HG02970 (cell line): ENCODE measurements around the gene NOS1AP.

ENCODE experiments used
- ATAC-seq: cut with Tn5 transposase; IDR thresholded peaks from one replicate; pipeline ENCODE4 v1.9.1; 2021; ENCODE audit warnings: mild to moderate bottlenecking, moderate library complexity, moderate number of reproducible peaks; ENCODE audit not compliant: unreplicated experiment, low FRiP score

Gene NOS1AP

DNA sequence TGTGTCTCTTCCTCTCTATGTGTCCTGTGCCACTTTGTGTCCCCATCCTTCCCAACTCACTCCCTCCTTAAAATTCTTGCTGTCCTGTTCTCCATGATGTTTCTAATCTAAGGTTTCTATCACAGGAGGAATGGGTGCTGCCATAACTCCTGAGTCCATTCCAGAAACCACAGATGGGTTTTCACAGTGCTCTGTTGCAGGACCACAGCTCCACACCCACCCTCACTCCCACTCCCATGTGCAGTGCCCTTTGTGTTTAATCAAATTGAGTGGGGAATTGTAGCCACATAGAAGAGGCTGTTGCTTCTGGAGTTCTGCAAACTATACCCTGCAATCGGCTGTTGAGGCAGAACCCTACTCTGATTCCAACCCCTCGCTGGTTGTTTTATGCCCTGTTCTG, 165.1 kb downstream of the NOS1AP start:
- ATAC-seq: no peak

DNA sequence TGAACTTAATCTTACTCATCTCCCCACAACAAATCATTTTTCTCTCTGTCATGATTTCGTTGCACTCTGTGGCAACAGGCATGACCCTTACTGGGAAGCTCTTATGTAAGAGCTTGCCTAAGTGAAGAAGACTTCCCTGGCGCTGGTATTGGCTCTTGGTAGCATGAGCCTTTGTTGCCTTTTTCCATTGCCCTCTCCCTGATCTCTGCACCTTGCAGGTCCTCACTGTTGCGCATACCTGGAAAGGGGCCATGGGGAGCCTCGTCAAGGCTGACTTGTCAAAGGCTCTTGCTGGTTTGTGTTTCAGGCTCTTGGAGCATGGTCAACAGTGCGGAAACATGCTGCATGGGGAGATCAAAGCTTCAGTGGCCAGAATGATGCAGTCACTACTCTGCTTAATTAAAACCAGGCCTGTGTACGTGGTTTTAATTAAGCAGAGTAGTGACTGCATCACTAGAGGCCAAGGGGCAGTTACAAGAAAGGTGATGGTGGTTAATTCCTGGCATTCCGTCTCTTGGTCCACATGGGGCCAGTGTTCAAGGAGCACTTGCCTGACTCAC, 165.8 kb downstream of the NOS1AP start:
- no peak for ATAC-seq

DNA sequence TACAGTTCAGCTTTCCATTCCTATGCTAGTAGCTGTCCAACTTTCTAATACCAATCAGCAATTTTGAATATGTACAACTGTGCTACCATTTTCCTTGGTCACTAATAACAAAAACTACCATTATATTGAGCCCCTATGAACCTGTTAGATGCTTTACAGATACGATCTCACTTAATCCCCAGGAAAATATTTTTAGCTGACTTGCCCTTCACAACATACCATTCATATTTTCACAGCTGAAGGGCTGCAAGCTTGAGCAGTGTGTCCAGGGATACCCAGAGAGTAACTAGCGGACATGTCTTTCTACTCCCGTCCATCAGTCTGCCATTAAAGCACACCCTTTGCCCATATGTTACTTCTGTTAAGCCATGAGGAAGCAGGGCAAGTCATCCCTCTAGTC, 166.7 kb downstream of the NOS1AP start:
- no peak for ATAC-seq

DNA sequence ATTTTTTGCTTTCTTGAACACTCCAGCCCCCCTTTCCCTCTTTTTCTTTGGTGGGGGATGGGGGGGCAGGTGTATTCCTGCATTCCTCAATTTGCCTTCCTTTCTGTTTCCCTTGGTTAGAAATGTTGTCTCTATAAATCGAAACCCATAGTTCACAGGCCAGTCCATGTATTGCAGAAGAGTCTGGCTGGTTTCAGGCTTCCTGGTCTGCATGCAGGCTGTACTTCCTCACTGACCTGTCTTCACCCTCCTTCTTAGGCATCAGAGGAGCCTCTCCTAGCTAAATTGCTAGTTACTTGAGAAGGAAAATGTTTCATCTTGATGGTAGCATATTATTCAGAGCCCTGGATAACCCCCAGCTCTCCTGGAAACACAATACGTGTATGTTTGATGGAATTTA, 167.1 kb downstream of the NOS1AP start:
- ATAC-seq: no peak

DNA sequence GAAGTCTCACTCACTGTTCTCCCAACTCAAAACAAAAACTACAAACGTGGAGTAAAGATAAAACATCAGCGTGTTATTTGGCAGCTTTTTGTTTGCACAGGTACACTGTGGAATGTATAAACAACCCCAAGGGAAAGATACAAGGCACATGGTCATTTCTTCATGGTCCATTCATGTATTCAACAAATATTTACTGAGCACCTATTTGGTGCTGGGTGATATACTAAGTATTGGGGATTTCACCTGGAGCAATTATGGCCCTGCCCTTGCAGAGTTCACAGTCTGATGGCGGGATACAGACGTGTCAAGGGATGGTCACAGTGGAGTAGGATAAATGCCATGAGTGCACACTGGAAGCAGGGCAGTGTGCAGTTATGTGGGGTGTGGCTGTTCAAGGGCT, 171.1 kb downstream of the NOS1AP start:
- ATAC-seq: no peak

DNA sequence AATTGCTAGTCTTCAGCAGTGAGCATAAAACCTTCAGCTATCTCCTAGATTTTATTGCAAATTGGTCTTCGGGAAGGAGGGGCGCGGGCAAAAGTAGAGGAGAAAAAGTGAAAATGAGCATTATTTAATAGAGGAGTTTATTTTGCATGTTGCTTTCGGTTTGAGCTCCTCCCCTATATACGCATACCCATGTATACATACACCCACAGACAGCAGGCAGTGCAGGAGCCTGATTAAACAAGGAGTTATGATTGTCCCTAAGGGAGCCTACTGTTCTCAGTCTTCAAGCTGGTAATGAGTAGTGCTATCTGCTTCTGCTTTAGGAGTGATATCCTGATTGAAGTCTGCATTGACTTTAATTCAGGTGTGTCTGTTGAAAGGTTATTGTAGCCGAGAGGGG, 173.3 kb downstream of the NOS1AP start:
- no peak for ATAC-seq

DNA sequence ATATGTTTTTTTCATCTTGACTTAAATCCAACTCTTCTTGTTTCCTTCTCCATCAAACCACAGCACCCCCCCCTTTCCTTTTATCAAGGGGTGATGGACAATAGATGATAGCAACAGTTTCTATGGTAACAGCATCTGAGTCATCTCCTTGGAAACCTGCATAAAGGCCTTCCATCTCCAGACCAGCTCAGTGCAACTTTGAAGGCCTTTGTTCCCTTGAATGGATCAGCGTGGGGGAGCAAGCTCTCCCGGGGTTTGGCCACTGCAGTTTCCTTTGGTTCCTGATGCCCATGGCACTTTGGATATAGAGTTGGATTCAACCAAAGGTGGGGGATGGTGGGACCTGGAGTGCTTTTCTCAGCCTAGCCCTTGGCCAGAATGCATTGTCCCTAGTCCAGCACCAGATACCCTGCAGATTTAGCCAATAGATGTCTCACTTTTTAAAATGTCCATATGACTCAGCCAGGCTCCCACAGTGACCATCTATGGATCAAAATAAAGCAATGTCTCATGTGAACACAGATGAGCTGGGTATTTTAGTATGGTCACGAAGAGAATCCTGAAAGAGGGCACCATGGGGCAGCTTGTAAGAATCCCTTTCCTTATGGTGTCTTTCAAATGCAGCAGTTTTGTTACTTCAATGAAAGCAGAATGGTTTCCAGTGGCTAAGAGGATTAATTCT, 179.5 kb downstream of the NOS1AP start:
- ATAC-seq: no peak

DNA sequence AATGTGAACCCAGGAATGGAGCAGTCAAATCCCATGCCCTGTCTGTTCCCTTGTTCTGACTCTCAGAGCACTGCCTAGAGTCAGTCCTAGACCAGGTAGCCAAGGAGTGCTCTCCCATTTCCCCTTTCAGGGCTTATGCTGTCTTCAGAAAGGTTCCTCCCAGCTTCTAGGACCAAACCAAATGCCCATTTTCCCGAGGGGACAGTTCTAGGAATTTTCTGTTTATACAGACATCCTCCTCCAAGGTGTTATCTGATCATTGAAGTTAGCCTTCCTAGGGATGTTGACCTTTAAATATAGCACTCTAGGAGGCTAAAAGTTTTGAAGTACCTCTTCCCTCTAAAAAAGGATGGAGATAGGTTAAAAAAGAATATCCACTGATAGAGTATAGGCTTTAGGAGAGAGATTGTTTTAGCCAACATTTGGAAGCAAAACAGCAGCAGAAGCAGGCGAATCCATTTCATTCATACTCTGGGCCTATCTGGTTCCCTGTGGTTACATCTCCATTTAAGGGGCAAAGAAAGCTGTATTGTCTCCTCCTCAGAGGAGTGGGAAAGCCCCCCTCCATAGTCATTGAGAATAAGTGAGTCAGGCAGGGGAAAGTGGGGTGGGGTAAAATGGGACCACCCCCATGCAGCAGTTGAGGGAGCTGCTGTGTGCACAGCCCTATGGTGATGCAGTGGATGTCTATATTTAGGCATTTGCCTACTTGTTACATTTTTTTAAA, 180.7 kb downstream of the NOS1AP start:
- no peak for ATAC-seq

DNA sequence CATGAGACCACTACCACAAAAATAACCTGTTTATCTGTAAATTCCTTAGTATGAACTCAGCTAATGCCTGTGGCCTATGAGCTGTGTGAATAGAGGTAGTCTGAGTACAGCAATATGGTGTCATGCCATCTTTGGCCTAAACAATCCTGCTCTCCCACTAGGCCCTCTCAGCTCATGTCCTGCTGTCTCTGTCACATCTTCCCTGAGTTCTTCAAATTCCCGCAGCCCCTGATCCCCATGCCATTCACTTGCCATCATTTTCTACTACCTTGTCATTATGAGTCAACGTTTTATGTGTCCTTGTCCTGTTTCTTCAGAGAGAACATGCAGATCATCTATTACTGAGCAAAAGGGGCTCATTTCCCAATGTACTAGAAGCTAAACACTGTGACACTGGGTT, 181.6 kb downstream of the NOS1AP start:
- ATAC-seq: no peak

DNA sequence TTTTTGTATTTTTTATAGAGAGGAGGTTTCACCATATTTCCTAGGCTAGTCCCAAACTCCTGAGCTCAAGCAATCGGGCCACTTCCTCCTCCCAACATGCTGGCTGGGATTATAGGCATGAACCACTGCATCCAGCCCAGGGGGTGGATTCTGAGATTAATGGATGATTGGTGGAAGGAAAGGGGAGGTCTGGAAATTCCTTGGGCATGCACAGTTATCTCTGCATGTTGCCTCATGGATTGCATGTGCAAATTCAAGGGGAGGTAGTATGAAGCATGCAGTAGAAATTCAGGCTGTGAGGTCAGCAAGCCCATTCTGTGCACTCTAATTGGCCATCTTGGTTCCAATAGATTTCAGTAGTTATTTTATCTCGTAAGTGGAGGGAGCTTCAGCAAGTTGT, 182.7 kb downstream of the NOS1AP start:
- ATAC-seq: no peak

DNA sequence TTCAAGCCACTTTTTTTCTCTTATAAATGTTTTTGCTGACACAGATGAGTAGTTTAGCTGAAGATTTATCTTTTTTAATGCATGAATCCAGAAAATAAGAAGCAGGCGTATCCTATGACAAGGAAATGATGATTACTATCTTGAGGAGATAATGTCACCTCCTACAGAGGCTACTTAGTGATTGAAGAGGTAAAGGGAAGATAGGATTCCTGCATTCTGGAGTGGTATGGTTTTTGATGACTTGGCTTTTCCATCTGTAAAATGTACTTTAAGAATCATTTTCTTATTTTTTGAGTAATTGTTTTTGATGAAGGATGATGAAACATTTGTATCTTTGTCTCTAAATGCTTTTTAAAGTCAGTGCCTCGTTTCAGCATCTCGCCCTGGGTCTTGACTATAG, 184.3 kb downstream of the NOS1AP start:
- ATAC-seq: no peak

DNA sequence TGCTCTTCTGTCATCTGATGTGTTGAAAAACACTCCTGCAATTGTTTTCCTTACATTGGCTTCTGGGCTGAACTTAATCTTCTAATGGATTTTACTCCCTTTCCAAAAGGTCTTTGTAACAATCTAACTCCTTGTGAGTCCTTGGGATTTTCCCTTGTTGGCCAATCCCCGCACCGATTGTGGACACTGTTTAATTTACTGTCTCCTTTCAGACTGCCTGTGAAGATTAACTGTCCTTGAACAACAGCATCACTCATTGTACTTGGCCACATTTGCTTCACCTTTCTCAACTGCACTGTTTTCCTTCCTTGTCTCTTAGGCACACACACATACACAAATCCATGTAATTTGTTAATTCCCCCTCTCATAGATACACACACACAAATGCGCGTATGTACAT, 186.8 kb downstream of the NOS1AP start:
- no peak for ATAC-seq

DNA sequence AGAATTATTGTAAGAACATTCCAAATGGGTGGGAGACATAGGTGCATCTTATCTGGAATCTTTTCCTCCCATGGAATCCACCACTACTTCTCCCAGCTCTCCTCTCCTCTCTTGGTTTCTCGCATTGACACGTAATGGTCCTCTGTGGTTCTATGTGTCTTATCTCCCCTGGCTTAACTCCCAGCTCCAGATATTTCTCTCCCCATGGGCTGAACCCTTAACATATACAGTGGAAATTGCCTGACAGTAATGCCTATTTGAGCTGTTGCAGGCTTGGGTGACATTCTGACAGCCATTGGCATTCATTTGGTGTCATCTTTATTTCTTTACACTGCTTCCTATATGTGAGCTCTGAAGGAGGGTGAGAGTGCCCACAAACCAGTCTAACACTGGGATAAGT, 188.9 kb downstream of the NOS1AP start:
- no peak for ATAC-seq

DNA sequence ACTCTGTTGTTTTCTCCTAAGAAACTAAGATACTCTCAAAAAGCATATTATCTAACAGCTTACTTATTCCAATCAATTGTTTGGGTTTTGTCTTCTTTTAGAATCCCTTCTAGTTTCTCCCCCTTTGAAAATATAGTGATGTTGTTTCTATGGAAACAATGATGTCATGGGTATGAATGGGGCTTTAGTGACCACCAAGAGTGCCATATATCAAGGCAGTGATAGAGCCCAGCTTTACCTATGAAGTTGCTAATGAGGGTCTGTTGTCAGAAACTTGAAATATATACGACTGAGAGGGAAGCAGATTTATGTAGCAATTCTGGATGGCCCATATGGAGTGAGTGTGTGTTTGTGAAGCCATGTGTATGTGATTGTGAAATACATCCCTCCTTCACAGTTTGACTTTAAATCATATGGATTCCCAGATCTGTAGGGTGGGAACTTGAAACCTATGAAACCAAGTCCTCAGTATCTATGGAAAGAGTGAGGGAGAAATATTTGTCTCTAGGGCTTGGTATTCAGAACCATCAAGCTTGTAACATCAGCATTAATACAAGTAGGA, 190.5 kb downstream of the NOS1AP start:
- ATAC-seq: no peak

DNA sequence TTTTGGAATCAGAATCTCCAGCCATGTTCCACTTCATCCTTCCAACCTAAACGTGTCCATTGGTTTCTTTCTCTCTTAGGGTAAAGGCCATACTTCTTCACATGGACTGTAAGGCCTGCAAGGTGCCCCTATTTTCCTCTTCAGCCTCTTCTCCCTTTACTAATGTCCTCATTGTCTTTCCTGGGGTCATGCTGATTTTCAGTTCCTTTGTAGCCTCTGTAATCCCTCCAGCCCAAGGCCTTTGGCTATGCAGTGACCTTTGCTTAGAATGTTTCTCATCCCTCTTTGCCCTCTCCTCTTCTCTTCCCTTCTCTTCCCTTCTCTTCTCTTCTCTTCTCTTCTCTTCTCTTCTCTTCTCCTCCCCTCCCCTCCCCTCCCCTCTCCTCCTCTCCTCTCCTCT, 194.6 kb downstream of the NOS1AP start:
- no peak for ATAC-seq

DNA sequence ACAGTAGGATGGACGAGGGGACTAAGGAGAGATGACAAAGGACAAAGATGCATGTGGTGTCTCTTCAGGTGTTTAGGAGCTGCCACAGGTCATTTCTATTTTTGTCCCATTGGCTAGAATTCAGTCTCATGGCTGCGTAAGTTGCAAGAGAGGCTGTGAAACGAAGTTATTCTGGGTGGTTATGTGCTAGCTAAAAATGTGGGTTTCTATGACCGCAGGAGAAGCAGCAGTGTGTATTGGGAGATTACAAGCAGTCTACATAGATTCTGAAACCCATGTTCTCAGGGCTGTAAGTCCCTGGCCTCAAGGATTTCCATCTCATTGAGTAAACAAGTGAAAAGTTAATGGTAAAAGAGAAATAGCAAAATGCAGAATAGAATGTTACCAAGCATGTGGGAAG, 196.5 kb downstream of the NOS1AP start:
- ATAC-seq: no peak

DNA sequence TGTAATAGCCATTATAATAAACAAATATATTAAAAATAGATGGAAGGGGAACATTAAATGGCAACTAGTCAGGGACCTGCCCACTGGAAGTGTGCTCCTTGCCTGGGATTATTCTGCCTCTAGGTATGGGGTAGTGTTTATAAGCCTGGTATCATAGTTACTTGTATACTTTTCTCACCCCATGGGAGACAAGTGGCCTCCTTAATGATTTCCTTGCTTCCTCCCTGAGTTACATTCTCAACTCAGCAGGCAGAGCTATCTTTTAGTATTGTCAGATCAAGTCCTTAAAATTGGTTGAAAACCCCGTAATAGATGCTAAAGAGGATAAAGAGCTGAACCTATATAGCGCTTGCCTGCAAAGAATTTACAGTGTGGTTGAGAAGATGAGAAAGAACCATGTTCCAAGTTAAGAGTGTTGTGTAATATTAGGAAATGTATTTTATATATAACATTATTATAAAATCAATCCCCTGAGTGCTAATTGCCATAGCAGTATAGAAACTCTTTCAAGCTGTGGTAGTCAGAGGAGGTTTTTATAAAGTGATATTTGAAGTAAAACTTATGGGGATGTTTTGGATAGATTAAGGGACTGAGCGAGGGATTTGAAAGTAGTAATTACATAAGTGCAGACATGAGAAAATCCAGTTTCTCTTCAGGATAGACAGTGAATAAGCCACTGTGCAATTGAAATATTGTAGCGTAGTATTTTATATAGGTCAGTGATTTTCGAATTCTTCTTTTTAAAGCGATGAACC, 200.7 kb downstream of the NOS1AP start:
- ATAC-seq: no peak

DNA sequence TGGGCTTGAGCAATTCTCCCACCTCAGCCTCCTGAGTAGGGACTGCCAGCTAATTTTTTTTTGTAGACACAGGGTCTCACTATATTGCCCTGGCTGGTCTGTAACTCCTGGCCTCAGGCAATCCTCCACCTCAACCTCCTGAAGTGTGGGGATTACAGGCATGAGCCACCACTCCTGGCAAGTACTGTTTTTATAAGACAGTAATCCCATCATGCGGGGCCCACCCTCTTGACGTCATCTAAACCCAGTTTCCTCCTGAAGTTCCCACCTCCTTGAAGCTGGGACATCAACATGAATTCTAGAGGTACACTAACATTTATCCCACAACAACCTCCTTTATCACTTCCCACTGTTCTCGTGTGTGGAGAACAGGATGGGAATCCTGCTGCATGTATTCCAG, 202.5 kb downstream of the NOS1AP start:
- no peak for ATAC-seq

DNA sequence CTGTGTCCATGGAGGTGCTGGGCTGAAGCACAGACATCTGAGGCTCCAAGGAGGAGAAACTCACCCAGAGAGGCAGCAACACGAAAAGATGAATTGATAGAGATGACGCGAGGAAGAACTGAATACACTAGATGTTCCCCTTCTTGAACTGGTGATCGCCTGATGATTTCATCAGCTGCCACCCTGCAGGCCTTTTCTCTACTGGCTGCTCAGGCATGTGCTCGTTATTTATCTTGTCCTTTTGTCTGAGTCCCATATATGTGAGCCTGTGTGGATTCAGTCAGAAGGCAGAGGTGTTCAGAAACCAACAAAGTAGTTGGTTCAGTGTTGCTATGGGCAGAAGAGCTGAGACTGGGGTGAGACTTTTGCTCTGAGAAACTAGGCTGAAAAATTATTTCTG, 202.9 kb downstream of the NOS1AP start:
- ATAC-seq: no peak

DNA sequence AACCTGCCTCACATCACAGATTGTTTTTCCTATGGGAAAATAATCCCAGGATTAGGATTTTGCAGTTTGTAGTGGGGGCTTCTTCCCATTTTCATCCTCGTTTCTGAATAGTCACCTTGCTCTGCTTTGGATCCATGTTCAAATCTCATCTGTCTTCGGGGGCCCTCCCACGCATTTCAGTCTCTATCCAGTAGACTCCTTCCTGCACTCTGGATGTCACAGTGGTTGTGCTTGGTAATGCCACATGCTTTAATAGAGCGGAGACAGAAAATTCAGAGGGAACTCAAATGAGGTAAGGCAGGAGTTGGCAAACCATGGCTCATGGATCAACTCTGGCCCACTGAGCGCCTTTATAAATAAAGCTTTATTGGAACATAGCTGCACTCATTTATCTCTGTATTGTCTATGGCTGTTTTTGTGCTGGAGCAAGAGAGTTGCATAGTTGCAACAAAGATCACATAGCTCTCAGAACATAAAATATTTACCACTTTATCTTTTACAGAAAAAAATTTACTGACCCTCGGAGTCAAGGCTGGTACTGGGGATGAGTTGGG, 206.2 kb downstream of the NOS1AP start:
- no peak for ATAC-seq

DNA sequence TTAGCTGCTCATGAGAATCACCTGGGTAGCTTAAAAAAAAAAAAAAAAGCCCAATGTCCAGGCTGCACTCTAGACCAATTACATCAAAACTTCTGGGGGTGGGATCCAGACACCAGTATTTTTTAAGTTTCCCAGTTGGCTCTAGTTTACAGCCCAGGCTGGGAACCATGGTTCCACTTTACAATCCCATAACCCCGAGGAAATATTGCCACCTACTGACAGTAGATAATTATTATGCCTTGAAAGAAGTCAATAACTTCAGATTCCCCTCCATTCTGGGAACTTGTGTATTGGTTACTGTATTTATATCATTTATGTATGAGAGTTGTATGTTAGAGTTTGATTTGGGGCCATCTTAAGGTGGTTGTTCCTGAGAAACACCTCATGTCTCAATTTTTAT, 207.0 kb downstream of the NOS1AP start:
- ATAC-seq: no peak
